Stomach (tissue), 4 donors: ENCODE results near the gene RBBP8NL.

Experiments used
- POLR2AphosphoS5 ChIP-seq, 3 donors: sonication (generic); formaldehyde crosslinking; IDR thresholded peaks; one replicate each; pipeline ENCODE4 v1.6.1; 2016; ENCODE audit warnings: antibody characterized with exemption in 3 of 3
- TF ChIP-seq, protein P1 (sequence below), 7 experiments: fragments of 450-650 bp in 4 of 7; fragments of 200-600 bp in 3 of 7; sonication (generic) in 3 of 7; IDR thresholded peaks; one replicate each; pipeline ENCODE4 v1.5.1; 2016 to 2019; ENCODE audit warnings: antibody characterized with exemption in 7 of 7, control low read depth in 2 of 7, mild to moderate bottlenecking in 1 of 7

DNA sequence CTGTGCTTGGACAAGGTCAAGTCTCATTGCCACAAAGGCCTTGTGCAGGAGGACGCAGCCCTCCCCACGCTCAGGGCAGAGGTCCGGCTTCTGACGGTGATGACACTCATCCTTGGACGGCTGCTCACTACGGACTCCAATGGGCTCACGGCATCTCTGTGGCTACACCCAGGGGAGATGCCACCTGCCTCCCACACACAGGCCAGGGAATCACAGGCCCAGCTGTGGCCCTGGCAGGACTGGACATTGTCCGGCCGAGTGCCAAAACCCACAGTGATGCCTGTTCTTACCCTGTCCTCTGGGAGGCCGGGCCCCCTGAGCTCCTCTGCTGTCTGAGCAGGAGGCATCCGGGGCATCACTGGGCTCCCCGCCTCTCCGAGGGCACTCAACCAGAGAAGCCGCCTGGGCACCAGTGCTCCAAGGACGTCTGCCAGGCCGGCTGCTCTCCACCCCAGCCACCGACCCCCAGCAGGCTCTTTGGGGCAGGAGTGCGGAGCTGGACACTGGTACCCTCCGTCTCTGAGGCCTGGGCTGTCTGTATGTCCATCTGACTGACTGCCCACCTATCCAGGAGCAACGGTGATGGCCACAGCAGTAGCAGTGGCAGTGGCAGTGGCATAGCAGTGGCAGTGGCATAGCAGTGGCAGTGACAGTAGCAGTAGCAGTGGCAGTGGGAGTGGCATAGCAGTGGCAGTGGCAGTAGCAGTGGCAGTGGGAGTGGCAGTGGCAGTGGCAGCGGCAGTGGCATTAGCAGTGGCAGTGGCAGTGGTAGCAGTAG, 1.9 kb downstream of the RBBP8NL start:
- TF ChIP-seq, protein P1, sequence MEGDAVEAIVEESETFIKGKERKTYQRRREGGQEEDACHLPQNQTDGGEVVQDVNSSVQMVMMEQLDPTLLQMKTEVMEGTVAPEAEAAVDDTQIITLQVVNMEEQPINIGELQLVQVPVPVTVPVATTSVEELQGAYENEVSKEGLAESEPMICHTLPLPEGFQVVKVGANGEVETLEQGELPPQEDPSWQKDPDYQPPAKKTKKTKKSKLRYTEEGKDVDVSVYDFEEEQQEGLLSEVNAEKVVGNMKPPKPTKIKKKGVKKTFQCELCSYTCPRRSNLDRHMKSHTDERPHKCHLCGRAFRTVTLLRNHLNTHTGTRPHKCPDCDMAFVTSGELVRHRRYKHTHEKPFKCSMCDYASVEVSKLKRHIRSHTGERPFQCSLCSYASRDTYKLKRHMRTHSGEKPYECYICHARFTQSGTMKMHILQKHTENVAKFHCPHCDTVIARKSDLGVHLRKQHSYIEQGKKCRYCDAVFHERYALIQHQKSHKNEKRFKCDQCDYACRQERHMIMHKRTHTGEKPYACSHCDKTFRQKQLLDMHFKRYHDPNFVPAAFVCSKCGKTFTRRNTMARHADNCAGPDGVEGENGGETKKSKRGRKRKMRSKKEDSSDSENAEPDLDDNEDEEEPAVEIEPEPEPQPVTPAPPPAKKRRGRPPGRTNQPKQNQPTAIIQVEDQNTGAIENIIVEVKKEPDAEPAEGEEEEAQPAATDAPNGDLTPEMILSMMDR (IDR thresholded peaks at IDR 0.05) = no peak
- TF ChIP-seq POLR2AphosphoS5 (IDR thresholded peaks at IDR 0.05) = no peak
